Midbrain (tissue), 1 donor: ENCODE data around the gene VWA1.
"Not testable (repeated sequence)": the region's sequence is repeated elsewhere in the genome, so short reads cannot be mapped to it uniquely, and the experiment has no call there.

Source experiments
- DNase-seq: peaks from one replicate; lab custom pipeline; 2025; lab: John Stamatoyannopoulos, UW

Gene VWA1

GRCh38 chr1:1435106-1435903 lies at the start of gene VWA1:
VWA1 (plus strand) TSS chr1:1435690; CDS start chr1:1435749, 59 bp downstream.
- DNase-seq = peak; percentile 73

- DNase-seq = no peak
Measured at GRCh38 chr1:1385931-1386330, 49.6 kb upstream of the VWA1 start.

- DNase-seq = no peak
Measured at GRCh38 chr1:1387098-1388077, 48.1 kb upstream of the VWA1 start.

- no peak for DNase-seq
Measured at GRCh38 chr1:1388078-1388472, 47.4 kb upstream of the VWA1 start.

- DNase-seq = no peak
Measured at GRCh38 chr1:1390675-1391074, 44.8 kb upstream of the VWA1 start.

GRCh38 chr1:1391225-1391624 lies 44.3 kb upstream of the VWA1 start:
- no peak for DNase-seq

GRCh38 chr1:1393014-1393413 lies 42.5 kb upstream of the VWA1 start:
- DNase-seq = no peak

- DNase-seq = no peak
Measured at GRCh38 chr1:1393428-1393827, 42.1 kb upstream of the VWA1 start.

GRCh38 chr1:1394116-1394515 lies 41.4 kb upstream of the VWA1 start:
- DNase-seq = no peak

- no peak for DNase-seq
Measured at GRCh38 chr1:1395166-1395565, 40.3 kb upstream of the VWA1 start.

GRCh38 chr1:1397839-1398523 lies 37.5 kb upstream of the VWA1 start:
- no peak for DNase-seq

- DNase-seq = no peak
Measured at GRCh38 chr1:1398677-1399186, 36.8 kb upstream of the VWA1 start.

GRCh38 chr1:1399187-1399871 lies 36.2 kb upstream of the VWA1 start, which contains the start of gene CCNL2:
CCNL2 (minus strand) TSS chr1:1399335; CDS start chr1:1399306, 29 bp downstream.
- DNase-seq = peak; percentile 97

- DNase-seq = no peak
Measured at GRCh38 chr1:1399872-1400575, 35.5 kb upstream of the VWA1 start.

- DNase-seq = no peak
Measured at GRCh38 chr1:1400576-1401456, 34.7 kb upstream of the VWA1 start.

GRCh38 chr1:1401457-1402010 lies 34.0 kb upstream of the VWA1 start:
- DNase-seq = no peak

- DNase-seq = no peak
Measured at GRCh38 chr1:1402072-1402900, 33.2 kb upstream of the VWA1 start.

- not testable (repeated sequence) for DNase-seq
Measured at GRCh38 chr1:1402901-1403392, 32.5 kb upstream of the VWA1 start.
